ENCODE results near the gene LRG1. TPM values are rescaled to one million over a fixed set of nuclear protein-coding genes. Genes with fewer than 3 reads are reported as not detected.

LRG1 gene
- total and polyA plus RNA-seq, 9 of the 15 experiments (the other 6 are each of a cell fraction or from before 2014, with no cell fraction given), result 1.5 to 11.9 (median 8.7) TPM

GRCh38 chr19:4528843-4529242, 11.0 kb downstream of the LRG1 start:
- DNase-seq (ENCODE audit: extremely low read depth in 1 of 4, low spot score in 3 of 4) (no peak), ATAC-seq (no peak), FAIRE-seq (no peak)
- no peaks in the 10 kb centered on the region for H3K9me3 ChIP-seq (replicated peaks; ENCODE audit: control insufficient read depth, insufficient read depth, low read depth, low read length)
- no peaks in the 10 kb centered on the region for H3K79me2 ChIP-seq (ENCODE audit: control insufficient read depth, insufficient read depth, low read length)
- no peaks in the 10 kb centered on the region for H3K9me1 ChIP-seq (ENCODE audit: control insufficient read depth, insufficient read depth, low read length)
- intact Hi-C loops (cut with micrococcal nuclease), result no loop called here
- H3K36me3 ChIP-seq (ENCODE audit: control insufficient read depth, insufficient read depth, low read length), result no peaks in the 10 kb centered on the region
- H3K4me3 ChIP-seq, result no peak overlapping the region
- BruUV-seq (replicated peaks), result no TSS peak
- H3K27me3 ChIP-seq (ENCODE audit: control insufficient read depth in 2 of 2, insufficient read depth in 2 of 2, low read length in 2 of 2), result peaks cover 0 to 6% of the 10 kb centered on the region in 2 experiments; a peak in 3 of 5 replicates
- H3K4me2 ChIP-seq (ENCODE audit: insufficient read depth, low read length), result no peak overlapping the region
- H3K27ac ChIP-seq (ENCODE audit: extremely low read depth, low read depth, low read length), result no peak overlapping the region
- no peak overlapping the region for H3K9ac ChIP-seq (ENCODE audit: insufficient read depth in 1 of 2, low read depth in 2 of 2, low read length in 2 of 2)
- POLR2A ChIA-PET, result no interaction called here
- WGBS (ENCODE audit: insufficient coverage, low coverage, missing lambda C conversion rate), result 63% methylated on average over 15 of the region's 15 CpGs
- CTCF ChIA-PET (ENCODE audit: low intra/inter-chr PET ratio), result interaction anchor here (1.2 kb wide), 1 partner anchor 262 kb away, joined by 4 read pairs; no protein-coding TSS in a partner anchor
- peaks cover 0 to 37% of the 10 kb centered on the region in 2 experiments; a peak in 4 of 5 replicates for H3K4me1 ChIP-seq (replicated peaks in 1 of 2; ENCODE audit: control insufficient read depth in 2 of 2, insufficient read depth in 2 of 2, low read length in 2 of 2)
- H4K20me1 ChIP-seq (replicated peaks; ENCODE audit: control insufficient read depth, insufficient read depth, low read length), result no peaks in the 10 kb centered on the region
- H2AFZ ChIP-seq (ENCODE audit: low read depth, low read length), result no peak overlapping the region
- in situ Hi-C loops (cut with MboI), result no loop called here
- TF ChIP-seq ZFP36 (IDR thresholded peaks at IDR 0.05; ENCODE audit: low read depth, low read length, partially characterized antibody) (peak; percentile 74), CHCHD3 (CRISPR knock-in tag; IDR thresholded peaks at IDR 0.05) (no peak), KDM1A (IDR thresholded peaks at IDR 0.05) (peak in 1 of 2 experiments; percentile 66), RBM25 (IDR thresholded peaks at IDR 0.05; ENCODE audit: low read depth, low read length, severe bottlenecking) (peak; percentile 90), SIX5 (IDR thresholded peaks at IDR 0.05; ENCODE audit: borderline replicate concordance in 1 of 2, insufficient read depth in 1 of 2, low read depth in 1 of 2, low read length in 2 of 2) (no peak), SP1 (CRISPR knock-in tag; IDR thresholded peaks at IDR 0.05) (no peak), RBM39 (optimal IDR thresholded peaks at IDR 0.05; ENCODE audit: low read depth, low read length) (no peak), XRCC3 (IDR thresholded peaks at IDR 0.05) (no peak), ZNF785 (CRISPR knock-in tag; IDR thresholded peaks at IDR 0.05) (no peak), PHB2 (IDR thresholded peaks at IDR 0.05; ENCODE audit: low read depth) (no peak), SOX6 (IDR thresholded peaks at IDR 0.05) (no peak), U2AF1 (optimal IDR thresholded peaks at IDR 0.05; ENCODE audit: low read depth, low read length) (no peak), ZBTB1 (CRISPR knock-in tag; IDR thresholded peaks at IDR 0.05; ENCODE audit: borderline replicate concordance, low read depth) (no peak), C11orf30 (IDR thresholded peaks at IDR 0.05; ENCODE audit: low read depth) (no peak), RB1 (IDR thresholded peaks at IDR 0.05; ENCODE audit: low read depth) (no peak), ZC3H4 (CRISPR knock-in tag; IDR thresholded peaks at IDR 0.05; ENCODE audit: borderline replicate concordance) (no peak), PRMT5 (CRISPR knock-in tag; IDR thresholded peaks at IDR 0.05) (no peak), SMARCA5 (IDR thresholded peaks at IDR 0.05) (0 out of 2 replicates have a peak, but pooled peaks have one; percentile 35), RCOR1 (IDR thresholded peaks at IDR 0.05; ENCODE audit: borderline replicate concordance in 1 of 2, low read depth in 2 of 2, low read length in 2 of 2) (peak in 1 of 2 experiments; percentile 43; a peak in 1 of 4 replicates), CBFA2T3 (IDR thresholded peaks at IDR 0.05) (no peak), PBX2 (CRISPR knock-in tag; IDR thresholded peaks at IDR 0.05; ENCODE audit: low read depth) (no peak), PBX2 (tag; conservative IDR thresholded peaks at IDR 0.05; ENCODE audit: low read depth) (no peak), BCOR (IDR thresholded peaks at IDR 0.05) (peak; percentile 94), ARID1B (IDR thresholded peaks at IDR 0.05) (no peak), SAFB2 (IDR thresholded peaks at IDR 0.05; ENCODE audit: borderline replicate concordance, low read depth, low read length, severe bottlenecking) (no peak), MXI1 (IDR thresholded peaks at IDR 0.05; ENCODE audit: low read depth, low read length) (no peak)
